SK-N-SH treated with all-trans-retinoic acid at 6 μM for 48 hours (cell line): ENCODE measurements around the gene ASIC4.

Experiments
- ATAC-seq: fragments of 200-7000 bp; cut with Tn5 transposase; 3 replicates; pipeline ENCODE4 v1.9.1; 2020; ENCODE audit warnings: mild to moderate bottlenecking, moderate library complexity
- ARNTL ChIP-seq: fragments of 450-650 bp; formaldehyde crosslinking; IDR thresholded peaks from 2 replicates; pipeline ENCODE4 v1.5.0; 2020; ENCODE audit warnings: low read depth, mild to moderate bottlenecking, moderate library complexity, borderline replicate concordance
- BACH2 ChIP-seq: fragments of 250-450 bp; sonication (Bioruptor Pico); IDR thresholded peaks from 2 replicates; pipeline ENCODE4 v1.9.0; 2021; ENCODE audit warnings: mild to moderate bottlenecking, borderline replicate concordance
- CSDC2 ChIP-seq: fragments of 250-450 bp; sonication (Bioruptor Pico); IDR thresholded peaks from 2 replicates; pipeline ENCODE4 v1.5.0; 2020; ENCODE audit warnings: mild to moderate bottlenecking, moderate library complexity
- ESRRG ChIP-seq: fragments of 250-450 bp; sonication (Bioruptor Pico); IDR thresholded peaks from 2 replicates; pipeline ENCODE4 v1.6.1; 2021; ENCODE audit warnings: mild to moderate bottlenecking
- GLIS3 ChIP-seq: fragments of 250-450 bp; sonication (Bioruptor Pico); IDR thresholded peaks from 2 replicates; pipeline ENCODE4 v1.5.0; 2020; ENCODE audit warnings: mild to moderate bottlenecking, moderate library complexity
- ISL1 ChIP-seq: fragments of 250-450 bp; sonication (Bioruptor Pico); IDR thresholded peaks from 2 replicates; pipeline ENCODE4 v2.1.2; 2022; ENCODE audit warnings: mild to moderate bottlenecking, moderate library complexity
- RARB ChIP-seq: fragments of 250-450 bp; sonication (Bioruptor Pico); IDR thresholded peaks from 2 replicates; pipeline ENCODE4 v1.8.0; 2021; ENCODE audit warnings: mild to moderate bottlenecking, moderate library complexity
- SNAI2 ChIP-seq: fragments of 250-450 bp; sonication (Bioruptor Pico); IDR thresholded peaks from 2 replicates; pipeline ENCODE4 v1.5.0; 2020; ENCODE audit warnings: mild to moderate bottlenecking, moderate library complexity
- TCF4 ChIP-seq: fragments of 250-450 bp; sonication (Bioruptor Pico); IDR thresholded peaks from 2 replicates; pipeline ENCODE4 v1.8.0; 2021; ENCODE audit warnings: mild to moderate bottlenecking, moderate library complexity, borderline replicate concordance
- TOX ChIP-seq: fragments of 250-450 bp; sonication (Bioruptor Pico); IDR thresholded peaks from 2 replicates; pipeline ENCODE4 v1.8.0; 2021; ENCODE audit warnings: mild to moderate bottlenecking, moderate library complexity, borderline replicate concordance
- ZC3H10 ChIP-seq: fragments of 250-450 bp; sonication (Bioruptor Pico); IDR thresholded peaks from 2 replicates; pipeline ENCODE4 v1.5.1; 2021; ENCODE audit warnings: mild to moderate bottlenecking, moderate library complexity
- ZFP3 ChIP-seq: fragments of 250-450 bp; sonication (Bioruptor Pico); IDR thresholded peaks from 2 replicates; pipeline ENCODE4 v1.5.0; 2020; ENCODE audit warnings: mild to moderate bottlenecking, moderate library complexity
- ZNF565 ChIP-seq: fragments of 450-650 bp; formaldehyde crosslinking; conservative IDR thresholded peaks from 2 replicates; pipeline ENCODE4 v1.5.0; 2020; ENCODE audit warnings: low read depth, mild to moderate bottlenecking, moderate library complexity
- ZNF70 ChIP-seq: fragments of 450-650 bp; formaldehyde crosslinking; IDR thresholded peaks from 2 replicates; pipeline ENCODE4 v1.5.0; 2020; ENCODE audit warnings: mild to moderate bottlenecking, moderate library complexity
- TF ChIP-seq, protein P1 (sequence below): fragments of 250-450 bp; sonication (Bioruptor Pico); IDR thresholded peaks from 2 replicates; pipeline ENCODE4 v1.5.1; 2020; ENCODE audit warnings: low read depth, mild to moderate bottlenecking, moderate library complexity
- TF ChIP-seq, protein P2 (sequence below): fragments of 250-450 bp; sonication (Bioruptor Pico); IDR thresholded peaks from 2 replicates; pipeline ENCODE4 v1.8.0; 2021; ENCODE audit warnings: low read depth, mild to moderate bottlenecking, moderate library complexity, borderline replicate concordance
- TF ChIP-seq, protein P3 (sequence below): fragments of 250-450 bp; sonication (Bioruptor Pico); IDR thresholded peaks from 2 replicates; pipeline ENCODE4 v1.5.1; 2021; ENCODE audit warnings: mild to moderate bottlenecking, moderate library complexity
- TF ChIP-seq, protein P4 (sequence below): fragments of 250-450 bp; sonication (Bioruptor Pico); IDR thresholded peaks from 2 replicates; pipeline ENCODE4 v1.8.0; 2020; ENCODE audit warnings: mild to moderate bottlenecking, moderate library complexity, borderline replicate concordance
- TF ChIP-seq, protein P5 (sequence below): fragments of 250-450 bp; sonication (Bioruptor Pico); IDR thresholded peaks from 2 replicates; pipeline ENCODE4 v1.5.0; 2020; ENCODE audit warnings: mild to moderate bottlenecking, moderate library complexity

Gene ASIC4

DNA sequence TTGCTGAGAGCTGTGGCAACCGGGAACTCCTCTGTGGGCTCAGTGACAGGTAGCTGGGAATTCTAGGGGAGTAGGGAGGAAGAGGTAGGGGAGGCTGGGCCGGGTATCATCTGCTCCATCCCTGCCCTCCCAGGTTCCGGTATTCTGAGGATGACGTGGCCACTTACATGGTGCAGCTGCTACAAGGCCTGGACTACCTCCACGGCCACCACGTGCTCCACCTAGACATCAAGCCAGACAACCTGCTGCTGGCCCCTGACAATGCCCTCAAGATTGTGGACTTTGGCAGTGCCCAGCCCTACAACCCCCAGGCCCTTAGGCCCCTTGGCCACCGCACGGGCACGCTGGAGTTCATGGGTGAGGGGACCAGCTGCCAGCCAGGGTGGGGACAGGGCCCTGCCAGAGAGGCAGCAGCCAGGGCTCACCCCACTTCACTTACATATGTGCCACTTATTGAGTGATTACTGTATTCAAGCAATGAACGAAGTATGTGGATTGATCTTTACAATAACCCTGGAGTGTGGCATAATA, 23.6 kb upstream of the ASIC4 start:
- no peak for ATAC-seq
- no peak for TF ChIP-seq TCF4 (CRISPR knock-in tag)
- TF ChIP-seq RARB: no peak
- TF ChIP-seq, protein P1, sequence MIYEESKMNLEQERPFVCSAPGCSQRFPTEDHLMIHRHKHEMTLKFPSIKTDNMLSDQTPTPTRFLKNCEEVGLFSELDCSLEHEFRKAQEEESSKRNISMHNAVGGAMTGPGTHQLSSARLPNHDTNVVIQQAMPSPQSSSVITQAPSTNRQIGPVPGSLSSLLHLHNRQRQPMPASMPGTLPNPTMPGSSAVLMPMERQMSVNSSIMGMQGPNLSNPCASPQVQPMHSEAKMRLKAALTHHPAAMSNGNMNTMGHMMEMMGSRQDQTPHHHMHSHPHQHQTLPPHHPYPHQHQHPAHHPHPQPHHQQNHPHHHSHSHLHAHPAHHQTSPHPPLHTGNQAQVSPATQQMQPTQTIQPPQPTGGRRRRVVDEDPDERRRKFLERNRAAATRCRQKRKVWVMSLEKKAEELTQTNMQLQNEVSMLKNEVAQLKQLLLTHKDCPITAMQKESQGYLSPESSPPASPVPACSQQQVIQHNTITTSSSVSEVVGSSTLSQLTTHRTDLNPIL: no peak
- no peak for TF ChIP-seq ISL1
- no peak for TF ChIP-seq ZC3H10

DNA sequence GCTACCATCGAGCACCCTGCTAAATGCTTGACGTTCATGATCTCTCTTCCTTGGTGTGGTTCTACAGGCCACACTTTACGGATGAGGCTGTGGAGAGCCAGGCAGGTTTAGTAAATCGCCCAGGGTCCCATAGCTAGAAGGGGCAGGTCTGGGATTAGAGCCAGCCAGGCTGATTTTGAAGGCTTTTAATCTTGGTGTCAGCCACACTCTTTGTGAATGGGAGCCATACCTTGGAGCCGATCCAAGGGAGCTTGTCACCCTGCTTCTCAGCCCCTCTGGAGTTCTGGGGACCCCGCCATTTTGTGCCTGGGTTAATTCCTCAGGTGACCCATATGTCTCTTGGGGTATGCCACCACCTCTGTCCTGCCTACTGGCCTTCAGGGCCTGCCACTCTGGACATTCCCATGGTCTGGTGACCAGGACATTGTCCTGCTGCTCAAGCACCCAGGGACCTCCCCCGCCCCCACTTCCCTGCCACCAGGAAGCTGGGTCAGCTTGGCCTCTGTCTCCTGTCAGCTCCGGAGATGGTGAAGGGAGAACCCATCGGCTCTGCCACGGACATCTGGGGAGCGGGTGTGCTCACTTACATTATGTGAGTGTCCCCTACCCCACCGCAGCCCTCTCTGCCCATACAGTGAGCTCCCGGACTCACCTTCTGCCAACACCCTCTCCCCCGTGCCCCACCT, 22.9 kb upstream of the ASIC4 start:
- TF ChIP-seq, protein P2, sequence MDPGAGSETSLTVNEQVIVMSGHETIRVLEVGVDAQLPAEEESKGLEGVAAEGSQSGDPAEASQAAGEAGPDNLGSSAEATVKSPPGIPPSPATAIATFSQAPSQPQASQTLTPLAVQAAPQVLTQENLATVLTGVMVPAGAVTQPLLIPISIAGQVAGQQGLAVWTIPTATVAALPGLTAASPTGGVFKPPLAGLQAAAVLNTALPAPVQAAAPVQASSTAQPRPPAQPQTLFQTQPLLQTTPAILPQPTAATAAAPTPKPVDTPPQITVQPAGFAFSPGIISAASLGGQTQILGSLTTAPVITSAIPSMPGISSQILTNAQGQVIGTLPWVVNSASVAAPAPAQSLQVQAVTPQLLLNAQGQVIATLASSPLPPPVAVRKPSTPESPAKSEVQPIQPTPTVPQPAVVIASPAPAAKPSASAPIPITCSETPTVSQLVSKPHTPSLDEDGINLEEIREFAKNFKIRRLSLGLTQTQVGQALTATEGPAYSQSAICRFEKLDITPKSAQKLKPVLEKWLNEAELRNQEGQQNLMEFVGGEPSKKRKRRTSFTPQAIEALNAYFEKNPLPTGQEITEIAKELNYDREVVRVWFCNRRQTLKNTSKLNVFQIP: no peak
- TF ChIP-seq BACH2 (no peak), ESRRG (no peak), ZFP3 (CRISPR knock-in tag) (no peak), SNAI2 (CRISPR knock-in tag) (no peak), ARNTL (CRISPR knock-in tag) (no peak), ZNF70 (CRISPR knock-in tag) (no peak)
- TF ChIP-seq, protein P3, sequence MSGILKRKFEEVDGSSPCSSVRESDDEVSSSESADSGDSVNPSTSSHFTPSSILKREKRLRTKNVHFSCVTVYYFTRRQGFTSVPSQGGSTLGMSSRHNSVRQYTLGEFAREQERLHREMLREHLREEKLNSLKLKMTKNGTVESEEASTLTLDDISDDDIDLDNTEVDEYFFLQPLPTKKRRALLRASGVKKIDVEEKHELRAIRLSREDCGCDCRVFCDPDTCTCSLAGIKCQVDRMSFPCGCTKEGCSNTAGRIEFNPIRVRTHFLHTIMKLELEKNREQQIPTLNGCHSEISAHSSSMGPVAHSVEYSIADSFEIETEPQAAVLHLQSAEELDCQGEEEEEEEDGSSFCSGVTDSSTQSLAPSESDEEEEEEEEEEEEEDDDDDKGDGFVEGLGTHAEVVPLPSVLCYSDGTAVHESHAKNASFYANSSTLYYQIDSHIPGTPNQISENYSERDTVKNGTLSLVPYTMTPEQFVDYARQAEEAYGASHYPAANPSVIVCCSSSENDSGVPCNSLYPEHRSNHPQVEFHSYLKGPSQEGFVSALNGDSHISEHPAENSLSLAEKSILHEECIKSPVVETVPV (CRISPR knock-in tag): no peak
- TF ChIP-seq, protein P4, sequence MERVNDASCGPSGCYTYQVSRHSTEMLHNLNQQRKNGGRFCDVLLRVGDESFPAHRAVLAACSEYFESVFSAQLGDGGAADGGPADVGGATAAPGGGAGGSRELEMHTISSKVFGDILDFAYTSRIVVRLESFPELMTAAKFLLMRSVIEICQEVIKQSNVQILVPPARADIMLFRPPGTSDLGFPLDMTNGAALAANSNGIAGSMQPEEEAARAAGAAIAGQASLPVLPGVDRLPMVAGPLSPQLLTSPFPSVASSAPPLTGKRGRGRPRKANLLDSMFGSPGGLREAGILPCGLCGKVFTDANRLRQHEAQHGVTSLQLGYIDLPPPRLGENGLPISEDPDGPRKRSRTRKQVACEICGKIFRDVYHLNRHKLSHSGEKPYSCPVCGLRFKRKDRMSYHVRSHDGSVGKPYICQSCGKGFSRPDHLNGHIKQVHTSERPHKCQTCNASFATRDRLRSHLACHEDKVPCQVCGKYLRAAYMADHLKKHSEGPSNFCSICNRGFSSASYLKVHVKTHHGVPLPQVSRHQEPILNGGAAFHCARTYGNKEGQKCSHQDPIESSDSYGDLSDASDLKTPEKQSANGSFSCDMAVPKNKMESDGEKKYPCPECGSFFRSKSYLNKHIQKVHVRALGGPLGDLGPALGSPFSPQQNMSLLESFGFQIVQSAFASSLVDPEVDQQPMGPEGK: no peak
- TF ChIP-seq, protein P1: no peak
- TF ChIP-seq, all 23 proteins: peak for 0

DNA sequence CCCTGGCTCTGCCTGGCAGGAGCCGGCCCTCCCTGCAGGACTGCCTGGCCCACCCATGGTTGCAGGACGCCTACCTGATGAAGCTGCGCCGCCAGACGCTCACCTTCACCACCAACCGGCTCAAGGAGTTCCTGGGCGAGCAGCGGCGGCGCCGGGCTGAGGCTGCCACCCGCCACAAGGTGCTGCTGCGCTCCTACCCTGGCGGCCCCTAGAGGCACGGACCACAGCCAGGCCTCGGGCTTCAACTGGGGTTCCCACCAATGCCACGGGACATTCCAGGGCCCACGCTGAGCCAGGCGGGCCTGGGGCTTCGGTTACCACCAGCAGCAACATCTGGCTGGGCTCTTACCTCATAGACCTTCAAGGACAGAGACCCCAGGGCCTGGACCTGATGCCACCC, 21.7 kb upstream of the ASIC4 start:
- TF ChIP-seq ZNF70 (CRISPR knock-in tag) (no peak), GLIS3 (CRISPR knock-in tag) (no peak), ISL1 (no peak), SNAI2 (CRISPR knock-in tag) (no peak), TOX (CRISPR knock-in tag) (no peak), CSDC2 (no peak), ARNTL (CRISPR knock-in tag) (no peak), RARB (no peak), ZNF565 (CRISPR knock-in tag) (no peak), TCF4 (CRISPR knock-in tag) (no peak), ZC3H10 (no peak)
- TF ChIP-seq, protein P5, sequence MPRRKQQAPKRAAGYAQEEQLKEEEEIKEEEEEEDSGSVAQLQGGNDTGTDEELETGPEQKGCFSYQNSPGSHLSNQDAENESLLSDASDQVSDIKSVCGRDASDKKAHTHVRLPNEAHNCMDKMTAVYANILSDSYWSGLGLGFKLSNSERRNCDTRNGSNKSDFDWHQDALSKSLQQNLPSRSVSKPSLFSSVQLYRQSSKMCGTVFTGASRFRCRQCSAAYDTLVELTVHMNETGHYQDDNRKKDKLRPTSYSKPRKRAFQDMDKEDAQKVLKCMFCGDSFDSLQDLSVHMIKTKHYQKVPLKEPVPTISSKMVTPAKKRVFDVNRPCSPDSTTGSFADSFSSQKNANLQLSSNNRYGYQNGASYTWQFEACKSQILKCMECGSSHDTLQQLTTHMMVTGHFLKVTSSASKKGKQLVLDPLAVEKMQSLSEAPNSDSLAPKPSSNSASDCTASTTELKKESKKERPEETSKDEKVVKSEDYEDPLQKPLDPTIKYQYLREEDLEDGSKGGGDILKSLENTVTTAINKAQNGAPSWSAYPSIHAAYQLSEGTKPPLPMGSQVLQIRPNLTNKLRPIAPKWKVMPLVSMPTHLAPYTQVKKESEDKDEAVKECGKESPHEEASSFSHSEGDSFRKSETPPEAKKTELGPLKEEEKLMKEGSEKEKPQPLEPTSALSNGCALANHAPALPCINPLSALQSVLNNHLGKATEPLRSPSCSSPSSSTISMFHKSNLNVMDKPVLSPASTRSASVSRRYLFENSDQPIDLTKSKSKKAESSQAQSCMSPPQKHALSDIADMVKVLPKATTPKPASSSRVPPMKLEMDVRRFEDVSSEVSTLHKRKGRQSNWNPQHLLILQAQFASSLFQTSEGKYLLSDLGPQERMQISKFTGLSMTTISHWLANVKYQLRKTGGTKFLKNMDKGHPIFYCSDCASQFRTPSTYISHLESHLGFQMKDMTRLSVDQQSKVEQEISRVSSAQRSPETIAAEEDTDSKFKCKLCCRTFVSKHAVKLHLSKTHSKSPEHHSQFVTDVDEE: no peak
- TF ChIP-seq, protein P4: no peak
- TF ChIP-seq, protein P1: no peak
- TF ChIP-seq, protein P2: no peak

More for the DNA sequence above, 22.9 kb upstream of the ASIC4 start:
- ATAC-seq: no peak

More for the DNA sequence above, 21.7 kb upstream of the ASIC4 start:
- ATAC-seq: no peak
